ENCODE data around the gene CLIC5.

DNA sequence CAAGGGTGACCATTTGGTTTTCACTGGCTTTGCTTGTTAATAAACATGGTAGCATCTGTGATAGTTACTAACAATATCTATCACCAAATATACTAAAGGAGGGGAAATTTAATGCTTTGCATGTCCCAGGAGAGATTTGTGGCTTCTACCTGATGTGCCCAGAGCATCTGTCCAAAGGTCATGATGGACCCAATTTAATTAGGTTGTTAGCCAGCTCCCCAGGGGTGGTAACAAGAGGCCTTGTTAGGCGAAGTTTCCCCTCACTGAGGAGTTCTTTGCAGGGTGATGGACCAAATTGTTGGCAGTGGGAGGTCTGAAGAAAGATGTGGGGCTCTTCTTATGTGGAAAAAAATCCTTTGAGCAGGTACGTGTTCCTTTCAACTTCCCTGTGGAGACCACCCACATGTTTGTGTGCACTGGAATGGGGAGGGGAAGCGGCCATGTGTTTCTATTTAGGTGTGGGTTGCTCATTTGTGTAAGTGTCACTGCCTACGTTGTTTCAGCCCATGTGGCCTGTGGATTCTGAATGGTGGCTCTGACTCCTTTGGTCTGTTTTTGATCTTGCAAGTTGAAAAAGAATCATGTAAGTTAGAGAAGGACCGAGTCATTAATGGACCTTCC lies 137.6 kb downstream of the CLIC5 start:
- TF ChIP-seq, protein P1, sequence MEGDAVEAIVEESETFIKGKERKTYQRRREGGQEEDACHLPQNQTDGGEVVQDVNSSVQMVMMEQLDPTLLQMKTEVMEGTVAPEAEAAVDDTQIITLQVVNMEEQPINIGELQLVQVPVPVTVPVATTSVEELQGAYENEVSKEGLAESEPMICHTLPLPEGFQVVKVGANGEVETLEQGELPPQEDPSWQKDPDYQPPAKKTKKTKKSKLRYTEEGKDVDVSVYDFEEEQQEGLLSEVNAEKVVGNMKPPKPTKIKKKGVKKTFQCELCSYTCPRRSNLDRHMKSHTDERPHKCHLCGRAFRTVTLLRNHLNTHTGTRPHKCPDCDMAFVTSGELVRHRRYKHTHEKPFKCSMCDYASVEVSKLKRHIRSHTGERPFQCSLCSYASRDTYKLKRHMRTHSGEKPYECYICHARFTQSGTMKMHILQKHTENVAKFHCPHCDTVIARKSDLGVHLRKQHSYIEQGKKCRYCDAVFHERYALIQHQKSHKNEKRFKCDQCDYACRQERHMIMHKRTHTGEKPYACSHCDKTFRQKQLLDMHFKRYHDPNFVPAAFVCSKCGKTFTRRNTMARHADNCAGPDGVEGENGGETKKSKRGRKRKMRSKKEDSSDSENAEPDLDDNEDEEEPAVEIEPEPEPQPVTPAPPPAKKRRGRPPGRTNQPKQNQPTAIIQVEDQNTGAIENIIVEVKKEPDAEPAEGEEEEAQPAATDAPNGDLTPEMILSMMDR (IDR thresholded peaks at IDR 0.05): no peak
- TF ChIP-seq POLR2AphosphoS5 (IDR thresholded peaks at IDR 0.05) (no peak), POLR2A (IDR thresholded peaks at IDR 0.05) (no peak)

Data from gastroesophageal sphincter (tissue), 3 donors.